Sigmoid colon (tissue), 7 donors: Measurements from ENCODE around the gene CDHR2. TPM values are rescaled to one million over a fixed set of nuclear protein-coding genes. Genes with fewer than 3 reads are reported as not detected.

Experiments used
- DNase-seq: peaks from one replicate; pipeline ENCODE4 v3.0.0-alpha.2; 2019
- H3K27ac ChIP-seq, 4 donors: fragments of 200-600 bp; sonication (generic); one replicate each; pipeline ENCODE4 v1.5.1; 2016 to 2019; ENCODE audit warnings: mild to moderate bottlenecking in 1 of 4
- H3K27me3 ChIP-seq, 3 donors: fragments of 200-600 bp; sonication (generic); one replicate each; pipeline ENCODE4 v1.5.1; 2019; ENCODE audit warnings: mild to moderate bottlenecking in 1 of 3
- H3K36me3 ChIP-seq, 4 donors: fragments of 200-600 bp; sonication (generic); one replicate each; pipeline ENCODE4 v1.5.1; 2016 to 2019
- H3K4me1 ChIP-seq, 4 donors: fragments of 200-600 bp; sonication (generic); one replicate each; pipeline ENCODE4 v1.5.1; 2017 to 2019
- H3K4me3 ChIP-seq, 4 donors: fragments of 200-600 bp; sonication (generic); one replicate each; pipeline ENCODE4 v1.5.1; 2017 to 2019; ENCODE audit warnings: mild to moderate bottlenecking in 2 of 4, moderate library complexity in 1 of 4
- H3K9me3 ChIP-seq, 4 donors: fragments of 200-600 bp in 3 of 4; sonication (generic) in 3 of 4; one replicate each; pipeline versions ENCODE4 v1.5.1 to v1.6.1; 2013 to 2019
- EP300 ChIP-seq, 4 donors: sonication (generic); formaldehyde crosslinking; IDR thresholded peaks; one replicate each; pipeline ENCODE4 v1.6.1; 2017; ENCODE audit warnings: antibody characterized with exemption in 4 of 4
- POLR2A ChIP-seq, 2 donors: fragments of 450-650 bp; IDR thresholded peaks; one replicate each; pipeline ENCODE4 v1.6.1; 2016; ENCODE audit warnings: antibody characterized with exemption in 2 of 2, mild to moderate bottlenecking in 2 of 2, moderate library complexity in 2 of 2
- POLR2AphosphoS5 ChIP-seq, 4 donors: sonication (generic); formaldehyde crosslinking; IDR thresholded peaks; one replicate each; pipeline ENCODE4 v1.6.1; 2017; ENCODE audit warnings: antibody characterized with exemption in 4 of 4
- WGBS, 2 donors: extraction: QIAGEN DNeasy Blood & Tissue Kit; methylation state at CpG; one replicate each; pipeline ENCODE4 v1.1.7; 2013; 5-methylcytosine and 5-hydroxymethylcytosine counted together
- intact Hi-C: fragments of 100-400 bp; cut with DNase I; formaldehyde crosslinking; loops from one replicate; pipeline ENCODE4 v1.15.1; 2023
- polyA plus RNA-seq, 3 donors: library from polyadenylated mRNA; stranded (reverse); fragments of 200-250 nt; gene quantifications; one replicate each; pipeline ENCODE4 v1.2.3, GENCODE V29; 2013
- total RNA-seq, 4 donors: library from RNA; depleted of rRNA; stranded (reverse); fragments of >200 nt; gene quantifications; one replicate each; pipeline ENCODE4 v1.1.0, GENCODE V29; 2016
- TF ChIP-seq, protein P1 (sequence below), 4 experiments: fragments of 450-650 bp in 3 of 4; fragments of 200-600 bp in 1 of 4; IDR thresholded peaks; one replicate each; pipeline ENCODE4 v1.5.1; 2016 to 2019; ENCODE audit warnings: antibody characterized with exemption in 4 of 4, mild to moderate bottlenecking in 3 of 4, moderate library complexity in 2 of 4
- donor health status: healthy with polysubstance abuse.
- donor health status: Bipolar disorder and iron deficiency.
- donor health status: healthy.

Gene CDHR2
- total and polyA plus RNA-seq, 7 donors, result 0.71 to 57.9 (median 9.6) TPM; not detected in 2

DNA sequence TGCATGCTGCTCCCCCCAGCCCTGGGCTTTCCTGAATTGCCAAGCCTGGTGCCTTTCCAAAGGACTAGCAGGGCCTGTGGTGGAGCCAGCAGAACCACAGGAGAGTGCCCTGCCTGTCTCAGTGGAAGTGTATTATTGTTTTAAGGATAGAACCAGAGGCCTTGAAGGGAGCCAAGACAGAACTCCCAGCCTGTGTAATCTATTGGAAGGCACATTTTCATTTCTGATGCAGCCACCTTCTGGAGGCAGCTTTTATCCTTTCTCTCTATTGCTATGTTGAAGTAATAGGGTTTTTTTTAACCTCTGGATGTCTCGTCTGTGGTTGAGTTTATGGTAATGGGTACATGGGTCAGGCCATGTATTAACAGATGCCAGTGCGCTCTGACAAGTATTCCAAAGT lies 41.2 kb upstream of the CDHR2 start:
- Histone ChIP-seq H3K36me3 (peaks cover 8 to 67% (median 18%) of the 10 kb centered on the region in 4 donors), H3K4me1 (no peaks in the 10 kb centered on the region), H3K4me3 (no peak overlapping the region), H3K27me3 (no peaks in the 10 kb centered on the region), H3K27ac (no peak overlapping the region), H3K9me3 (no peaks in the 10 kb centered on the region)
- TF ChIP-seq, protein P1, sequence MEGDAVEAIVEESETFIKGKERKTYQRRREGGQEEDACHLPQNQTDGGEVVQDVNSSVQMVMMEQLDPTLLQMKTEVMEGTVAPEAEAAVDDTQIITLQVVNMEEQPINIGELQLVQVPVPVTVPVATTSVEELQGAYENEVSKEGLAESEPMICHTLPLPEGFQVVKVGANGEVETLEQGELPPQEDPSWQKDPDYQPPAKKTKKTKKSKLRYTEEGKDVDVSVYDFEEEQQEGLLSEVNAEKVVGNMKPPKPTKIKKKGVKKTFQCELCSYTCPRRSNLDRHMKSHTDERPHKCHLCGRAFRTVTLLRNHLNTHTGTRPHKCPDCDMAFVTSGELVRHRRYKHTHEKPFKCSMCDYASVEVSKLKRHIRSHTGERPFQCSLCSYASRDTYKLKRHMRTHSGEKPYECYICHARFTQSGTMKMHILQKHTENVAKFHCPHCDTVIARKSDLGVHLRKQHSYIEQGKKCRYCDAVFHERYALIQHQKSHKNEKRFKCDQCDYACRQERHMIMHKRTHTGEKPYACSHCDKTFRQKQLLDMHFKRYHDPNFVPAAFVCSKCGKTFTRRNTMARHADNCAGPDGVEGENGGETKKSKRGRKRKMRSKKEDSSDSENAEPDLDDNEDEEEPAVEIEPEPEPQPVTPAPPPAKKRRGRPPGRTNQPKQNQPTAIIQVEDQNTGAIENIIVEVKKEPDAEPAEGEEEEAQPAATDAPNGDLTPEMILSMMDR (IDR thresholded peaks at IDR 0.05), result no peak
- TF ChIP-seq POLR2AphosphoS5 (IDR thresholded peaks at IDR 0.05), result no peak
- no peak for TF ChIP-seq EP300 (IDR thresholded peaks at IDR 0.05)
- no peak for TF ChIP-seq POLR2A (IDR thresholded peaks at IDR 0.05)
- intact Hi-C loops, result no loop called here
- WGBS, 2 donors, result 92 to 94% methylated on average over 2 of the region's 2 CpGs
- no peak for DNase-seq

DNA sequence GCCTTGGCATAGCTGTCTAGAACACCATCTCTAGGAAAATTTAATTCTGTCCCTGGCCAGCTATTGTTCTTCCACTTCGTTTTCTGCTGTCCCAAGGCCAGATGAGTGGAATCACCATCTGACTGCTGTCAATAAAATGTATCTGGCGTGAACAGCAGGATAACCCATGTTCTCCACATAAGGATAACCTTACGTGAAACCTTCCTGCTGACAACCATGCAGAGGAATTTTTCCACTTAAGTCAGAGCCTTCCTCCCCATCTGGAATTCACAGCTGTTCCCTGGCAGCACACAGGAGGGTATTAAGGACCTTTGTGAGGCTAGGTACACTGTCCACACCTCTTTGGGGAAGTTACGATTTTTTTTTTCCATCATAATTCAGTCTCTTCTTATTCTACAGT lies 40.5 kb upstream of the CDHR2 start:
- H3K27me3 ChIP-seq, result no peaks in the 10 kb centered on the region
- intact Hi-C loops, result no loop called here
- H3K4me1 ChIP-seq, result no peaks in the 10 kb centered on the region
- 87 to 88% methylated on average over 4 of the region's 4 CpGs for WGBS, 2 donors
- H3K9me3 ChIP-seq, result no peaks in the 10 kb centered on the region
- H3K36me3 ChIP-seq, result peaks cover 8 to 60% (median 18%) of the 10 kb centered on the region in 4 donors
- H3K27ac ChIP-seq, result no peak overlapping the region
- TF ChIP-seq, protein P1 (IDR thresholded peaks at IDR 0.05), result no peak
- TF ChIP-seq EP300 (IDR thresholded peaks at IDR 0.05) (no peak), POLR2AphosphoS5 (IDR thresholded peaks at IDR 0.05) (no peak), POLR2A (IDR thresholded peaks at IDR 0.05) (no peak)
- H3K4me3 ChIP-seq, result no peak overlapping the region
- DNase-seq, result no peak

GRCh38 chr5:176513788-176514187 lies 35.4 kb upstream of the CDHR2 start:
- no peaks in the 10 kb centered on the region for H3K27me3 ChIP-seq

GRCh38 chr5:176514244-176514950 lies 34.7 kb upstream of the CDHR2 start:
- TF ChIP-seq EP300 (IDR thresholded peaks at IDR 0.05) (no peak), POLR2A (IDR thresholded peaks at IDR 0.05) (no peak)
- whole genome bisulfite sequencing, 2 donors, result 82 to 90% methylated on average over 11 of the region's 11 CpGs

More at GRCh38 chr5:176513788-176514187, 35.4 kb upstream of the CDHR2 start:
- no peaks in the 10 kb centered on the region for H3K9me3 ChIP-seq
- no peak overlapping the region for H3K27ac ChIP-seq
- peaks cover 0 to 10% (median 5%) of the 10 kb centered on the region in 4 donors for H3K36me3 ChIP-seq
- TF ChIP-seq, protein P1 (IDR thresholded peaks at IDR 0.05), result no peak
- TF ChIP-seq POLR2AphosphoS5 (IDR thresholded peaks at IDR 0.05) (no peak), EP300 (IDR thresholded peaks at IDR 0.05) (no peak), POLR2A (IDR thresholded peaks at IDR 0.05) (no peak)
- 85 to 88% methylated on average over 12 of the region's 12 CpGs for WGBS, 2 donors
- H3K4me3 ChIP-seq, result no peak overlapping the region
- intact Hi-C loops, result no loop called here
- no peak for DNase-seq
- H3K4me1 ChIP-seq, result no peaks in the 10 kb centered on the region

GRCh38 chr5:176515396-176515795 lies 33.7 kb upstream of the CDHR2 start:
- no peaks in the 10 kb centered on the region for H3K4me1 ChIP-seq
- no peaks in the 10 kb centered on the region for H3K36me3 ChIP-seq
- no peaks in the 10 kb centered on the region for H3K9me3 ChIP-seq
- TF ChIP-seq POLR2AphosphoS5 (IDR thresholded peaks at IDR 0.05) (no peak), EP300 (IDR thresholded peaks at IDR 0.05) (no peak), POLR2A (IDR thresholded peaks at IDR 0.05) (no peak)
- TF ChIP-seq, protein P1 (IDR thresholded peaks at IDR 0.05), result no peak
- whole genome bisulfite sequencing, 2 donors, result 81 to 86% methylated on average over 4 of the region's 4 CpGs
- no peak overlapping the region for H3K27ac ChIP-seq
- intact Hi-C loops, result no loop called here
- no peak overlapping the region for H3K4me3 ChIP-seq
- DNase-seq, result no peak
- H3K27me3 ChIP-seq, result no peaks in the 10 kb centered on the region

More at GRCh38 chr5:176514244-176514950, 34.7 kb upstream of the CDHR2 start:
- no peak for DNase-seq
- no peaks in the 10 kb centered on the region for H3K27me3 ChIP-seq
- no peaks in the 10 kb centered on the region for H3K9me3 ChIP-seq
- H3K4me3 ChIP-seq, result no peak overlapping the region
- intact Hi-C loops, result no loop called here
- peaks cover 0 to 4% (median under 1%) of the 10 kb centered on the region in 4 donors for H3K36me3 ChIP-seq
- H3K4me1 ChIP-seq, result no peaks in the 10 kb centered on the region
- no peak overlapping the region for H3K27ac ChIP-seq
